DND-41 (cell line): ENCODE results near the gene LEMD2.

Experiments used
- ATAC-seq: fragments of 200-7000 bp; cut with Tn5 transposase; 3 replicates; pipeline ENCODE4 v1.9.1; 2021; ENCODE audit warnings: low read depth; ENCODE audit not compliant: insufficient read depth
- DNase-seq: peaks from one replicate; pipeline ENCODE4 v3.0.0-alpha.2; 2020
- H2AFZ ChIP-seq: 2 replicates; pipeline ENCODE4 v1.6.0; 2012; ENCODE audit warnings: low read depth, low read length
- H3K27ac ChIP-seq: 2 replicates; pipeline ENCODE4 v1.5.1; 2012; ENCODE audit warnings: low read length, inconsistent platforms
- H3K27me3 ChIP-seq: fragments of 200-600 bp; sonication (generic); 2 replicates; pipeline ENCODE4 v1.6.0; 2012; ENCODE audit warnings: low read length, mild to moderate bottlenecking, inconsistent platforms; ENCODE audit not compliant: insufficient read depth, poor library complexity
- H3K36me3 ChIP-seq: 2 replicates; pipeline ENCODE4 v1.5.1; 2012; ENCODE audit warnings: low read length, inconsistent platforms; ENCODE audit not compliant: insufficient read depth
- H3K4me1 ChIP-seq: 2 replicates; pipeline ENCODE4 v1.5.1; 2012; ENCODE audit warnings: mild to moderate bottlenecking, low read length; ENCODE audit not compliant: insufficient read depth
- H3K4me2 ChIP-seq: 2 replicates; pipeline ENCODE4 v1.6.0; 2012; ENCODE audit warnings: mild to moderate bottlenecking, moderate library complexity, low read length, inconsistent platforms; ENCODE audit not compliant: insufficient read depth
- H3K4me3 ChIP-seq, 2 experiments: fragments of 200-600 bp in 1 of 2; shearing (Covaris generic) in 1 of 2; 2 replicates each; pipeline ENCODE4 v1.5.1; 2012 to 2016; ENCODE audit warnings: inconsistent platforms in 2 of 2, low read length in 2 of 2, mild to moderate bottlenecking in 2 of 2, low read depth in 1 of 2, moderate library complexity in 1 of 2
- H3K79me2 ChIP-seq: 2 replicates; pipeline ENCODE4 v1.6.0; 2012; ENCODE audit warnings: low read length, inconsistent platforms; ENCODE audit not compliant: insufficient read depth
- H3K9ac ChIP-seq: 2 replicates; pipeline ENCODE4 v1.6.0; 2012; ENCODE audit warnings: low read depth, mild to moderate bottlenecking, inconsistent platforms, low read length, moderate library complexity
- H3K9me3 ChIP-seq: 2 replicates; pipeline ENCODE4 v1.5.1; 2012; ENCODE audit warnings: low read length, moderate library complexity, mild to moderate bottlenecking, inconsistent platforms; ENCODE audit not compliant: insufficient read depth, severe bottlenecking
- H4K20me1 ChIP-seq: 2 replicates; pipeline ENCODE4 v1.6.0; 2012; ENCODE audit warnings: low read length; ENCODE audit not compliant: insufficient read depth
- CTCF ChIP-seq: IDR thresholded peaks from 2 replicates; pipeline ENCODE4 v1.5.1; 2012; ENCODE audit warnings: borderline replicate concordance, low read length, moderate library complexity, mild to moderate bottlenecking; ENCODE audit not compliant: poor library complexity, severe bottlenecking; ENCODE audit errors: extremely low read depth
- EZH2 ChIP-seq: IDR thresholded peaks from 3 replicates; pipeline ENCODE4 v1.6.1; 2012; ENCODE audit warnings: borderline replicate concordance, low read depth, mild to moderate bottlenecking, moderate library complexity, low read length, inconsistent platforms; ENCODE audit not compliant: severe bottlenecking

The LEMD2 gene

DNA sequence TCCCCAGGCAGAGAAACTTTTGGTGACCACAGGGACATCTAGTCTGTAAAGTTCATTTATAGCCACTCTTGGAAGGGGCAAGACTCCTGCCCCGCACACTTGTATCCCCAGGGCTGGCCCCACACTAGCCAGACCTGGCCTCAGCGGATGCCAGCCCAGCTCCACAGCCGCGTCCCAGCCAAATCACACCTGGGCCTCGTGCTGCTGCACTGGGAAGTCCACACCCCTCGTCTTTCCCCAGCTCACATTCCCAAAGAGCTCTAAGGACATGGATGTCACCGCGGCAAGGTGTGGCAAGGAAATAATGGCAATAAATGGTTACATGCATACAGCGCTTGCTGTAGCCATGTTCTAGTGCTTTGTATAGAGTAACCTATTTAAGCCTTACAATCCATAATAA, 50.8 kb downstream of the LEMD2 start:
- H3K4me3 ChIP-seq: no peak overlapping the region
- DNase-seq (no peak), ATAC-seq (no peak)
- H3K27ac ChIP-seq: no peak overlapping the region
- H3K4me1 ChIP-seq: no peaks in the 10 kb centered on the region
- no peaks in the 10 kb centered on the region for H3K36me3 ChIP-seq
- H4K20me1 ChIP-seq: peaks cover 3% of the 10 kb centered on the region; the same call in 1 of the 2 replicates
- no peaks in the 10 kb centered on the region for H3K27me3 ChIP-seq
- H3K9ac ChIP-seq: no peak overlapping the region
- TF ChIP-seq CTCF (no peak), EZH2 (no peak)
- H3K4me2 ChIP-seq: no peak overlapping the region
- H3K9me3 ChIP-seq: no peaks in the 10 kb centered on the region
- no peak overlapping the region for H2AFZ ChIP-seq
- H3K79me2 ChIP-seq: no peaks in the 10 kb centered on the region

DNA sequence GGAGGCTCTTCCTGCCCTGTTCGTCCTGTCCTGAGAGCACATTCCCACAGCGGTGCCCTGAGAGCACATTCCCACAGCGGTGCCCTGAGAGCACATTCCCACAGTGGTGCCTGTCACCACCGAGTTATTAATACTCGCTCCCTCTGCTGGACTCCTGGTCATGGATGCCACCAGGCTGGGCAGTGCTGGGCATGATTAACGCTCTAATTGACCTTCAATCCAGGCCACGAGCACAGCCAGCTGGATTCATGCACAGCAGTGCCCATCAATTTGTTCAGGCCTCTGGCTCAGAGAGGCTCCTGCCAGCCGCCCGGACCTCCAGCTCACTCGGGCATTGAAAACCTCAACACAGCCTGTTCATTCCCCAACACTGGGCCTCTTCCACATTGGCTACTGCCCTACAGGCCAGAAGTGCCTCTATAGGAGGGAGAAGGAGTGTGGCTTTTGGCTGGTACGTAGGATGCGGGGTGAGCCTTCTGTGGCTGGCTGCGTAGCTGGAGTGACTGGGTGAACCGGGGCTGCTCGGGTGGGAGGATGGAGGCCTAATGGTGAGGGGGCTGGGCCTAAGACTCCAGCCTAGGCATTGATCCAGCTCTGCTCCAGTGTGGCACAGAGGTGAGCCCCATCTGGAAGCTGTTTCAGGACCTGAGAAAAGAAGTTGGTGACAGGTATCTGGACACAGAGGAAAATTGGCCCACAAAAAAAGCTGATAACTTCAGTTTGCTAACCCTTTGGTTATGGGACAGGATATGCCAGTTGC, 51.5 kb downstream of the LEMD2 start:
- H3K4me2 ChIP-seq: no peak overlapping the region

DNA sequence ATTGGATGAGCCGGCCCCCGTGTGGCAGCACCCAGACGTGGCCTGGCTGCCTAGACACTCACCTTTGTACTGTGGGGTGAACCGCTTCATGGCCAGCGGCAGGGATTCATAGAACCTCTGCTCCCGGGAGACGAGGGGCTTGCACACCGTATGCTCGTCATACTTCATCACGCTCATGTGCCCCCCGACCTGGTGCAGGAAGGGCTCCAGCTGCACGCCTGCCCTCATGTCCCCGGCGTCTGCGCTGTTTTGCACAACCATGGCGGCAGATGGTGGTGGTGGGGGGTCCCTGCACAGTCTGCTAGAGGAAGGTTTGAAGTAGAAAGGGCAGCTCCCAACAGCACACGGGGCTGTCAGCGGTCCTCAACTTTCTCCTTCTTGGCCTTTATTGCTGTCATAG, 53.7 kb downstream of the LEMD2 start:
- H3K9me3 ChIP-seq: no peaks in the 10 kb centered on the region
- H3K4me1 ChIP-seq: no peaks in the 10 kb centered on the region
- H3K27ac ChIP-seq: no peak overlapping the region
- no peaks in the 10 kb centered on the region for H3K27me3 ChIP-seq
- no peak for DNase-seq
- no peak overlapping the region for H3K4me3 ChIP-seq
- H3K36me3 ChIP-seq: no peaks in the 10 kb centered on the region
- ATAC-seq: no peak
- H2AFZ ChIP-seq: no peak overlapping the region
- H4K20me1 ChIP-seq: peaks cover 3% of the 10 kb centered on the region; the same call in 1 of the 2 replicates
- H3K79me2 ChIP-seq: no peaks in the 10 kb centered on the region
- no peak overlapping the region for H3K9ac ChIP-seq
- H3K4me2 ChIP-seq: no peak overlapping the region
- TF ChIP-seq CTCF: peak; percentile 10
- TF ChIP-seq EZH2: no peak

More for the DNA sequence above, 51.5 kb downstream of the LEMD2 start:
- DNase-seq (no peak), ATAC-seq (no peak)
- TF ChIP-seq EZH2 (no peak), CTCF (no peak)
- Histone ChIP-seq H3K4me3 (no peak overlapping the region), H2AFZ (no peak overlapping the region), H3K27ac (no peak overlapping the region), H3K9me3 (no peaks in the 10 kb centered on the region), H3K79me2 (no peaks in the 10 kb centered on the region), H3K4me1 (no peaks in the 10 kb centered on the region), H3K36me3 (no peaks in the 10 kb centered on the region), H3K27me3 (no peaks in the 10 kb centered on the region), H4K20me1 (peaks cover 3% of the 10 kb centered on the region; the same call in 1 of the 2 replicates), H3K9ac (no peak overlapping the region)

- Histone ChIP-seq H3K9ac (no peak overlapping the region), H3K79me2 (no peaks in the 10 kb centered on the region), H2AFZ (no peak overlapping the region), H3K27ac (no peak overlapping the region), H3K9me3 (no peaks in the 10 kb centered on the region), H3K4me2 (no peak overlapping the region), H3K36me3 (no peaks in the 10 kb centered on the region), H4K20me1 (no peaks in the 10 kb centered on the region), H3K4me1 (no peaks in the 10 kb centered on the region), H3K27me3 (no peaks in the 10 kb centered on the region), H3K4me3 (no peak overlapping the region)
- DNase-seq (no peak), ATAC-seq (no peak)
- TF ChIP-seq CTCF (no peak), EZH2 (no peak)
These were observed 55.3 kb downstream of the LEMD2 start for GRCh38 chr6:33733709-33734007.
